Right lobe of liver (tissue), 4 donors: ENCODE results near the gene OR51B2.

Experiments used
- POLR2A ChIP-seq: fragments of 450-650 bp; IDR thresholded peaks from one replicate; pipeline ENCODE4 v1.6.1; 2017; ENCODE audit warnings: antibody characterized with exemption, mild to moderate bottlenecking
- TF ChIP-seq, protein P1 (sequence below), 4 donors: fragments of 200-600 bp in 3 of 4; fragments of 450-650 bp in 1 of 4; IDR thresholded peaks; one replicate each; pipeline versions ENCODE4 v1.5.1 to v1.8.0; 2016 to 2022; ENCODE audit warnings: antibody characterized with exemption in 4 of 4, mild to moderate bottlenecking in 2 of 4
- donor health status: DM: no; HTN: no; CAD: no.
- donor health status: DM: no; HTN: no; CAD: no.
- donor health status: DM: no; HTN: yes; CAD: no.

DNA sequence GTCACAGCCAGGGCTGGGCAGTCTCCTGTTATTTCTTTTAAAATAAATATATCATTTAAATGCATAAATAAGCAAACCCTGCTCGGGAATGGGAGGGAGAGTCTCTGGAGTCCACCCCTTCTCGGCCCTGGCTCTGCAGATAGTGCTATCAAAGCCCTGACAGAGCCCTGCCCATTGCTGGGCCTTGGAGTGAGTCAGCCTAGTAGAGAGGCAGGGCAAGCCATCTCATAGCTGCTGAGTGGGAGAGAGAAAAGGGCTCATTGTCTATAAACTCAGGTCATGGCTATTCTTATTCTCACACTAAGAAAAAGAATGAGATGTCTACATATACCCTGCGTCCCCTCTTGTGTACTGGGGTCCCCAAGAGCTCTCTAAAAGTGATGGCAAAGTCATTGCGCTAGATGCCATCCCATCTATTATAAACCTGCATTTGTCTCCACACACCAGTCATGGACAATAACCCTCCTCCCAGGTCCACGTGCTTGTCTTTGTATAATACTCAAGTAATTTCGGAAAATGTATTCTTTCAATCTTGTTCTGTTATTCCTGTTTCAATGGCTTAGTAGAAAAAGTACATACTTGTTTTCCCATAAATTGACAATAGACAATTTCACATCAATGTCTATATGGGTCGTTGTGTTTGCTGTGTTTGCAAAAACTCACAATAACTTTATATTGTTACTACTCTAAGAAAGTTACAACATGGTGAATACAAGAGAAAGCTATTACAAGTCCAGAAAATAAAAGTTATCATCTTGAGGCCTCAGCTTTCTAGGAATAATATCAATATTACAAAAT lies 35.8 kb downstream of the OR51B2 start:
- TF ChIP-seq, protein P1, sequence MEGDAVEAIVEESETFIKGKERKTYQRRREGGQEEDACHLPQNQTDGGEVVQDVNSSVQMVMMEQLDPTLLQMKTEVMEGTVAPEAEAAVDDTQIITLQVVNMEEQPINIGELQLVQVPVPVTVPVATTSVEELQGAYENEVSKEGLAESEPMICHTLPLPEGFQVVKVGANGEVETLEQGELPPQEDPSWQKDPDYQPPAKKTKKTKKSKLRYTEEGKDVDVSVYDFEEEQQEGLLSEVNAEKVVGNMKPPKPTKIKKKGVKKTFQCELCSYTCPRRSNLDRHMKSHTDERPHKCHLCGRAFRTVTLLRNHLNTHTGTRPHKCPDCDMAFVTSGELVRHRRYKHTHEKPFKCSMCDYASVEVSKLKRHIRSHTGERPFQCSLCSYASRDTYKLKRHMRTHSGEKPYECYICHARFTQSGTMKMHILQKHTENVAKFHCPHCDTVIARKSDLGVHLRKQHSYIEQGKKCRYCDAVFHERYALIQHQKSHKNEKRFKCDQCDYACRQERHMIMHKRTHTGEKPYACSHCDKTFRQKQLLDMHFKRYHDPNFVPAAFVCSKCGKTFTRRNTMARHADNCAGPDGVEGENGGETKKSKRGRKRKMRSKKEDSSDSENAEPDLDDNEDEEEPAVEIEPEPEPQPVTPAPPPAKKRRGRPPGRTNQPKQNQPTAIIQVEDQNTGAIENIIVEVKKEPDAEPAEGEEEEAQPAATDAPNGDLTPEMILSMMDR (IDR thresholded peaks at IDR 0.05) = no peak
- TF ChIP-seq POLR2A = no peak
